HG03378 (cell line): ENCODE measurements around the gene HSD17B4.
"Not testable (repeated sequence)": the region's sequence is repeated elsewhere in the genome, so short reads cannot be mapped to it uniquely, and the experiment has no call there.

Experiments used
- ATAC-seq: cut with Tn5 transposase; IDR thresholded peaks from one replicate; pipeline ENCODE4 v1.9.1; 2021; ENCODE audit warnings: mild to moderate bottlenecking, moderate library complexity; ENCODE audit not compliant: unreplicated experiment

HSD17B4 gene

GRCh38 chr5:119452373-119453039 is at the start of gene HSD17B4:
TSS of gene HSD17B4 (plus strand) at chr5:119452497. CDS start at chr5:119452576, 79 bp downstream.
- ATAC-seq: peak; percentile 92

- no peak for ATAC-seq
Observed at GRCh38 chr5:119402555-119402954, 49.7 kb upstream of the HSD17B4 start.

DNA sequence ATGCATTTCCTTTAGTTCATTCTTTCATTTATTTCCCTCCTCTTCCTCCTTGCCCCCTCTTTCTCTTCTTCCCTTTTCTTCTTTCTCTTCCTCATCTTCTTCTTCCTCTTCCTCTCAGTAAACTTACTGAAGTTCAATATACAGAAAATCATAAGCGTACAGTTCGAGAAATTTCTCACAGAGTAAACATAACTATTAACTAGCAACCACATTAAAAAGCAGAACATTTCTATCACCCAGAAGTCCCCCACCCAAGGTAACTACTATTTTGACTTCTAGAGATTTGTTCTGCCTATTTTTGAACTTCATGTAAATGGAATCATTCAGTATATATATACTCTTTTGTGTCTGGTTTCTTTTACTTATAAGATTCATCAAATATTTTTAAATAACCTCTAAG is 48.3 kb upstream of the HSD17B4 start:
- ATAC-seq: no peak

DNA sequence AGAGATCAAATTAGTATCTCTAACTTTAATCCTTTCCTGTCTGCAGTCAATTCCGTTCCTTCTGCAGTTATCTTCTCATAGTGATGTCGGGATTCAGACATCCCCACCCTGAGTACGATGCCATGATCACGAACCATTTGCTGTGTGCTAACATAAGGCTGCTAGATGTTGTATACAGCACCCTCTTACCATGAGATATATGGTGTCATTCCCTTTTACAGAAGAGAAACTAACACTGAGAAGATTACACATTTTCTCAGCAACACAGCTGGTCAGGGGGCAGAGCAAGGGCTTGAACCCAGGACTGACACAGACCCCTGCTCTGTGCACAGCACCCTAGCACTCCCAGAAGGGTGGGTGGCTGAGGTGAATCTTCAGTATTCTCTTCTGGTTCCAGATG is 46.9 kb upstream of the HSD17B4 start:
- ATAC-seq: peak; percentile 50

- ATAC-seq: no peak
Observed at GRCh38 chr5:119406551-119407110, 45.7 kb upstream of the HSD17B4 start.

GRCh38 chr5:119409235-119409815 is 43.0 kb upstream of the HSD17B4 start:
- peak; percentile 30 for ATAC-seq

GRCh38 chr5:119410448-119411159 is 41.7 kb upstream of the HSD17B4 start:
- no peak for ATAC-seq

GRCh38 chr5:119411361-119412278 is 40.7 kb upstream of the HSD17B4 start:
- ATAC-seq: peak; percentile 79

DNA sequence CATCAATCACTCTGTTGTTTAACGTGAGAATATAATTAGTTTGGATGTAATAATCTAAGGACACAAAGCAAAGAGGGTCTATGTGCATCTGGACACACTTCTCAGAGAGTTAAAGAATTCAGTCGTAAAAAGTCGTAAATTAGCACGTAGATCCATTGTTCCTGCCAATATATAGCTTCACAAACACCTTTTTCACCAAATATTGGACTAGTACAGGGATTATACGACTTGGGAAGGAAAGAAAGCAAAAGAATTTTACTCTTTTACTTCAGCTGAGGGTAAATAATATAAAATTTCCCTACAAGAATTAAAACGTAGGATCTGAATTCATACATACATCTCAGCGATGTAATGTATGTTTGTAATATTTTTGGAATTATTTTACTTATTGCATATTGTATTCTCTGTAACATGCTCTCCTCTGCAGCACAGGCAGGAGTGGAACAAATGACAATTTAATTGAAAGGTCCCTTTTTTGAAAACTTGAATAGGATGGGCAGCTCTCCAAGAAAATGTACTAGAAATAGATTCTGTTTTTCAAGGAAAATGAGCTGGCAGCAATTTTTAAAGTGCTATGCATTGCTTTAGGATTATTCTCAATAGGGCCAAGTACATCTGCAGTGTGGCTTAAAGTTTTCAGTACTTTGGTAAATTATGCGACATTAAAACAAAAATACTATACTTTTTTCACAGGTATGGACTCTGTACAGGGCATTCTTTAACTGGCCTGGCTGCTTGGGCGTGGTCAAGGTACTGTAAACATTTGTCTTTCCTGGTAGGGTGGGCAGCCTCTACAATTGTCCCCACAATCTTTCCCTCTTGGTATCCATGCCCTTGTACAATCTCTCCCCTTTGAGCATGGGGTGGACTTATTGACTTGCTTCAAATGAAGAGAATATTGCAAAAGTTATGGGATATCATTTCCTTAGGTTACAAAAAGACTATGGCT is 39.7 kb upstream of the HSD17B4 start:
- no peak for ATAC-seq

DNA sequence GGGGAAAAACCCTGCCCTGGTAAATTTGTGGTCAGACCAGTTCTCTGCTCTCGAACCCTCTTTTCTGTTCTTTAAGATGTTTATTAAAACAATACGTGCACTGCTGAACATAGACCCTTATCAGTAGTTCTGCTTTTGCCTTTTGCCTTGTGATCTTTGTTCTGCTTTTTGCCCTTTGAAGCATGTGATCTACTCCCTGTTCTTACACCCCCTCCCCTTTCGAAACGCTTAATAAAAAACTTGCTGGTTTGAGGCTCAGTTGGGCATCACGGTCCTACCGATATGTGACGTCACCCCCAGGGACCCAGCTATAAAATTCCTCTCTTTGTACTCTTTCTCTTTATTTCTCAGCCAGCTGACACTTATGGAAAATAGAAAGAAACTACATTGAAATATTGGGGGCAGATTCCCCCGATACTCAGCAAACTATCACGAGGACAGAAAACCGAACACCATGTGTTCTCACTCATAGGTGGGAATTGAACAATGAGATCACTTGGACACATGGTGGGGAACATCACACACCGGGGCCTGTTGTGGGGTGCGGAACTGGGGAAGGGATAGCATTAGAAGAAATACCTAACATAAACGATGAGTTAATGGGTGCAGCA is 38.1 kb upstream of the HSD17B4 start:
- peak; percentile 32 for ATAC-seq

- ATAC-seq: no peak
Observed at GRCh38 chr5:119417891-119418605, 34.2 kb upstream of the HSD17B4 start.

DNA sequence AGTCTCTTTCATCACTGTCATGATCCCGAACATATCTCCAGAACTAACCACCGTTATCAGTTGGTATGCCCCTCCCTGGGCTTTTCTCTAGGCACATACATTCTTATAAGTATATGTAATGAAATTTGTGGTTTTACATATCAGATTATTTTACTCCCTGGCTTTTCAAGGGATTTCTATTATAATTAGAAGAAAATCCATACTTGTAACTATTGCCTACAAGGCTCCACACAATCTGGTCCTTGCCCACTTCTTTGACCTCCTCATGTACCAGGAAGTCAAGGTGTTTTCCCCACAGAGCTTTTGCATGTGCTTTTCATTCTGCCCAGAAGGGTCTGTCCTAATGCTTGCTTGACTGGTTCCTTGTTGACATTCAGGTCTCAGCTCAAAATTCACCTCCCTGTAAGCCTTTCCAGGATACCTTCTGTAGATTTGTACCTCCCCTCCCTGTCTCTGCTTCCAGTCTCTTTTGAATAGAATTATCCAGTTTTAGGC is 33.6 kb upstream of the HSD17B4 start:
- peak; percentile 76 for ATAC-seq

DNA sequence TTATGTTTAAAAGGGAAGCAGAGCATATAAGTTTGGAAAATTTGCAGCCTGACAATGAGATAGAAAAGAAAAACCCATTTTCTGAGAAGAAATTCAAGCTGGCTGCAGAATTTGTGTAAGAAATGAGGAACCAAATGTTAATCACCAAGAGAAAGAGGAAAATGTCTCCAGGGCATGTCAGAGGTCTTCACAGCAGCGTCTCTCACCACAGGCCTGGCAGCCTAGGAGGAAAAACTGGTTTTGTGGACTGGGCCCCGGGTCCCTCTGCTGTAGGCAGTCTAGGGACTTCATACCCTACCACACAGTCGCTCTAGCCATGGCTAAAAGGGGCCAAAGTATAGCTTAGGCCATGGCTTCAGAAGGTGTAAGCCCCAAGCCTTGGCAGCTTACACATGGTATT is 32.1 kb upstream of the HSD17B4 start:
- no peak for ATAC-seq

GRCh38 chr5:119426057-119426456 is 26.2 kb upstream of the HSD17B4 start:
- ATAC-seq: no peak

- no peak for ATAC-seq
Observed at GRCh38 chr5:119427060-119427459, 25.2 kb upstream of the HSD17B4 start.

DNA sequence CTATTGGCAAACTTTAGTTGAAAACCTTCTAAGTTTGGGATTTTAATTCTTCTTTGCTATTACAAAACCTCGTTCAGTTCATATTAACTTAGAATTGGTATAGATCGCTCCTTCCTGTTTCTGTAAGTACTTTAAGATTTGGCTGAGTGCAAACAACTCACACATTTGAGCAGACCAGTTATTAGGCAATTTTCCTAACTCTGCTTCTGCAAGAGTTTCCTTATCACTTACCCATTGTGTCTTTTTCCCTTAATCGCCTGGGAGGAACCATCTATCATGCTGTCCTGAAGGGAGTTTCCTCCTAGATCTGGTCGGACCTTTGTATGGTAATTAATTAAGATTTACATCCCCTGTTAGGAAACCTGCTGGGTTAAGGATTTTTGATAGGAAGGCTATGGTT is 24.7 kb upstream of the HSD17B4 start:
- ATAC-seq: not testable (repeated sequence)

DNA sequence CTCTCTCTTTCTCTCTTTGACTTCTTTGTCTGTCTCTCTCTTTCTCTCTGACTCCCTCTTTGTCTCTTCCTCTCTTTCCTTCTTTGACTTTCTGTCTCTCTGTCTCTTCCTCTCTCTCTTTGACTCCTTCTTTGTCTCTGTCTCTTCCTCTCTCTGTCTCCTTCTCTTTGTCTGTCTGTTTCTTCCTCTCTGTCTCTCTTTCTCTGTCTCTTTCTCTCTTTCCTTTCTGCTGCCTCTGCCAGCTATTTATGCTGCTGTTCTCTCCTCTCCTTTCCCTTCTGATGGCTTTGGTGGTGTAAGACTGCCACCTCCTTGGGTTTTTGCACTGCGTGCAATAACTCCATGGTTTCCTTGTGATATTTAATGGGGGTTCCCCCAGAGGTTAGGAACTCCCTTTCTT is 24.1 kb upstream of the HSD17B4 start:
- not testable (repeated sequence) for ATAC-seq

GRCh38 chr5:119428574-119428973 is 23.7 kb upstream of the HSD17B4 start:
- ATAC-seq: not testable (repeated sequence)
